Astrocyte of the spinal cord (primary cell): ENCODE results near the gene SPAST.

Experiments used
- DNase-seq: peaks from one replicate; pipeline ENCODE4 v3.0.0; 2011; ENCODE audit warnings: low read depth, low spot score
- H3K4me3 ChIP-seq: 2 replicates; pipeline ENCODE4 v1.5.1; 2011; ENCODE audit warnings: low read depth, mild to moderate bottlenecking, low read length, moderate library complexity
- in situ Hi-C: cut with HindIII; loops from 2 replicates; pipeline ENCODE4 v1.10.0; 2017; ENCODE audit warnings: low sequenced_read_pairs
- TF ChIP-seq, protein P1 (sequence below): IDR thresholded peaks from 2 replicates; pipeline ENCODE4 v1.5.1; 2012; ENCODE audit warnings: low read depth, mild to moderate bottlenecking, low read length, inconsistent platforms

Gene SPAST

DNA sequence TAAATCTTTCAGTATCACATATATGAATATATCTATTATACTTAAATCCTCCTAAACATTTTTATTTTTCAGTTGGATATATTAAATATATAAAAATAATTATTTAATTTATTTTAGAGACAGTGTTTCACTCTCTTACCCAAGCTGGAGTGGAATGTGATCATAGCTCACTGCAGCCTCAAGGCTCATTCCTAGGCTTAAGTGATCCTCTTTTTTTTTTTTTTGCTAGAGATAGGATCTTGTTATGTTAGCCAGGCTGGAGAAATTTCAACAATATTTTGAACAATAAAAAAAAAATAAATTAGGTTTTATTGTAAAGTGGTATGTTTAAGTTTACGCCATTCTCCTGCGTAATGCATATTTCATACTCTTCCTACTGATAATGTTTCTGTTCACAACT is 4.2 kb downstream of the SPAST start:
- in situ Hi-C loops = no loop called here
- H3K4me3 ChIP-seq = no peak overlapping the region
- no peak for DNase-seq
- TF ChIP-seq, protein P1, sequence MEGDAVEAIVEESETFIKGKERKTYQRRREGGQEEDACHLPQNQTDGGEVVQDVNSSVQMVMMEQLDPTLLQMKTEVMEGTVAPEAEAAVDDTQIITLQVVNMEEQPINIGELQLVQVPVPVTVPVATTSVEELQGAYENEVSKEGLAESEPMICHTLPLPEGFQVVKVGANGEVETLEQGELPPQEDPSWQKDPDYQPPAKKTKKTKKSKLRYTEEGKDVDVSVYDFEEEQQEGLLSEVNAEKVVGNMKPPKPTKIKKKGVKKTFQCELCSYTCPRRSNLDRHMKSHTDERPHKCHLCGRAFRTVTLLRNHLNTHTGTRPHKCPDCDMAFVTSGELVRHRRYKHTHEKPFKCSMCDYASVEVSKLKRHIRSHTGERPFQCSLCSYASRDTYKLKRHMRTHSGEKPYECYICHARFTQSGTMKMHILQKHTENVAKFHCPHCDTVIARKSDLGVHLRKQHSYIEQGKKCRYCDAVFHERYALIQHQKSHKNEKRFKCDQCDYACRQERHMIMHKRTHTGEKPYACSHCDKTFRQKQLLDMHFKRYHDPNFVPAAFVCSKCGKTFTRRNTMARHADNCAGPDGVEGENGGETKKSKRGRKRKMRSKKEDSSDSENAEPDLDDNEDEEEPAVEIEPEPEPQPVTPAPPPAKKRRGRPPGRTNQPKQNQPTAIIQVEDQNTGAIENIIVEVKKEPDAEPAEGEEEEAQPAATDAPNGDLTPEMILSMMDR = no peak

DNA sequence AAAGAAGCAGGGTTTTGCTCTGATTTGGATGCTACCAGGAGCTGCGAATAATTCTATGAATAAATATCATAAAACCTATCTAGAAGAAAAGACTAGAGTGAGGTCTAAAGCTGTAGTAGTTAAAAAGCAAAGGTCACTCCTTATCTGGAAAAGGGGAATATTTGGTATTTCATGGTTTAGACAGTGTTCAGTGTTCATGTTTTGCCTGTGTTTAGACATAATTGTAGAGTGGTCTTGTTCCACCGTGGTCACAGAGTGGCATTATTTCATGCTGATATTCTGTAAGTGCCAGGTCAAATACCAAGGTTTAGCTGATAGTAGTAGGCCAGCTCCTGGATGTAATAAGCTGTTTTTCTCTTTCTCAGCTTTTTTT is 10.8 kb downstream of the SPAST start:
- DNase-seq = no peak
- in situ Hi-C loops = no loop called here
- H3K4me3 ChIP-seq = no peak overlapping the region
- TF ChIP-seq, protein P1 = no peak

DNA sequence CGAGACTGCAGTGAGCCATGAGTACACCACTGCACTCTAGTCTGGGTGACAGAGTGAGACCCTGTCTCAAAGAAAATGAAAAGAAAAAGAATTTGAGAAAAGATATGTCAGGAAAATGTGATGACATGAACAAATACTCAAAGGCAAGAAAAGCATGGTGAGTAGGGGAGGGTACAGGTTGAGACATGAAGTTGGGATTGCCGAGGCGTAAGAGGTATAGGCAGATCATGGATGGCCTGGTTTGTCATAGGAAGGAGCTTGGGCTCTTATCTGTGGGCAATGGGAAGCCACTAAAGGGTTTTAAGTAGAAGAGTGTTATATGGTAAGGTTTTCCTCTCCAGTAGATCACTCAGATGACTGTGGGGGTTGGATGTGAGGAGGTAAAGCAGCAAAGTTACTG is 32.3 kb downstream of the SPAST start:
- in situ Hi-C loops = no loop called here
- TF ChIP-seq, protein P1 = no peak
- no peak overlapping the region for H3K4me3 ChIP-seq
- DNase-seq = no peak

DNA sequence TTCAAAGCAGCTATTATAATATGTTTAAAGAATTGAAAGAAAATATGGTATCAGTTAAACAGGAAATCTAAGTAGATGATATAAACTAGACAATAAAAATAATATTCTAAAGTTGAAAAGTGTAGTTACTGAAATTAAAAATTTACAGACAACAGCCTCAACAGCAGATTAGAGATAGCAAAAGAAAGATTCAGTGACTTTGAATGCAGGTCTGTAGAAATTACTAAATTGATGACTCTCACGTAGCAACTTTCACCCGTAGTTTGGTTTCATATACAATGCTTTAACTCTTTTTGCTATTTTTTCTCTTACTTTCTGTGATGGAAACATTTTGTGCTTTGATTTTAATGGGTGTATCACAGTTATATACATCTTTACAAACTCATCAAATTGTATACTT is 44.8 kb downstream of the SPAST start:
- no peak for DNase-seq
- H3K4me3 ChIP-seq = no peak overlapping the region
- TF ChIP-seq, protein P1 = no peak
- in situ Hi-C loops = no loop called here

DNA sequence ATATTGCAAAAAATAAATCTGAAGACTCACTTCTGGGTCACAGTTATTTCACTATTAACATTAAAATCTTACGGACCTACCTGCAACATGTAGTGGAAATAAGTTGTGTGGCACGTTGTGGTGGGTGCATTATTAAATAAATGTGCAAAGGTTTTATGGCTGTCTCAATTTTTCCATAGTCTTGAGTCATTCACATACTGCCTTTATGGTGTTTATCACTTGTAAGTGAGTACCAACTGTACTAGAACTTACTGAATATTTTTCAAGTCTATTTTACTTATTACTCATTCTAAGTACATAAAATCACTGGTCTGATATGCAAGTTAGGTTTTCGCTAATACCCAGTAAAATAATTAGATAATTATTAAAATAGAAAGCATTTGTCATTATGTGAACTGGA is 54.7 kb downstream of the SPAST start:
- in situ Hi-C loops = no loop called here
- H3K4me3 ChIP-seq = no peak overlapping the region
- no peak for DNase-seq
- TF ChIP-seq, protein P1 = no peak

DNA sequence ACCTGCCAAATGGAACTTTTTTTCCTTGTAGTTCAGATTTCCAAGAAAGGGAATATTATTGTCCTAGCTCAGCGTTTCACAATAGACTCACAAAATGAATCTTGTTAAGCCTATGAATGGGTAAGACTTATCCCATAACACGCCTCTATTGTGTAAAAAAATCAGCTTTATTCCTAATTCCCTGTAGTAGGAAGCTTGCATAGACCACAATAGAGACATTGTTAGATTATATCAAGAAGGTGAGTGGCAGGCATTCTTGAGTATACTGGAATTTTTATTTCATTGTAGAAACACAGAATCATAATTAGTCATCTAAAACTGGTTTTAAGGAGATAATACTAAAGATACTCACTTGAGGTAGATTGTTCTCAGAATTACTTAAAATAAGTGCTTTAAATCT is 55.8 kb downstream of the SPAST start:
- TF ChIP-seq, protein P1 = no peak
- H3K4me3 ChIP-seq = no peak overlapping the region
- no peak for DNase-seq
- in situ Hi-C loops = no loop called here

DNA sequence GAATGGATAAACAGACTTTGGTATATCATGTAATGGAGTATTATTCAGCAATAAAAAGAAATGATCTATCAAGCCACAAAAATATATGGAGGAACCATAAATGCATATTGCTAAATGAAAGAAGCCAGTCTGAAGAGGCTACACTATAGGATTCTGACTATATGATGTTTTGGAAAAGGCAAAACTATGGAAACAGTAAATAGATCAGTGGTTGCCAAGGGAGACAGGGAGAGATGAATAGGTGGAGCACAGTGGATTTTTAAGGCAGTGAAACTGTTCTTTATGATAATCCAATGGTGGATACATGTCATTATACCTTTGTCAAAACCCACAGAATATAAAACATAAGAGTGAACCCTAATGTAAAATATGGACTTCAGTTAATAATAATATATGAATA is 61.3 kb downstream of the SPAST start:
- in situ Hi-C loops = no loop called here
- TF ChIP-seq, protein P1 = no peak
- DNase-seq = no peak
- H3K4me3 ChIP-seq = no peak overlapping the region
